NCI-H226 (cell line): ENCODE measurements around the gene REV3L.
"Not testable (repeated sequence)": the region's sequence is repeated elsewhere in the genome, so short reads cannot be mapped to it uniquely, and the experiment has no call there.

ENCODE experiments used
- DNase-seq: peaks from one replicate; pipeline ENCODE4 v3.0.0-alpha.2; 2015

Gene REV3L, protein sequence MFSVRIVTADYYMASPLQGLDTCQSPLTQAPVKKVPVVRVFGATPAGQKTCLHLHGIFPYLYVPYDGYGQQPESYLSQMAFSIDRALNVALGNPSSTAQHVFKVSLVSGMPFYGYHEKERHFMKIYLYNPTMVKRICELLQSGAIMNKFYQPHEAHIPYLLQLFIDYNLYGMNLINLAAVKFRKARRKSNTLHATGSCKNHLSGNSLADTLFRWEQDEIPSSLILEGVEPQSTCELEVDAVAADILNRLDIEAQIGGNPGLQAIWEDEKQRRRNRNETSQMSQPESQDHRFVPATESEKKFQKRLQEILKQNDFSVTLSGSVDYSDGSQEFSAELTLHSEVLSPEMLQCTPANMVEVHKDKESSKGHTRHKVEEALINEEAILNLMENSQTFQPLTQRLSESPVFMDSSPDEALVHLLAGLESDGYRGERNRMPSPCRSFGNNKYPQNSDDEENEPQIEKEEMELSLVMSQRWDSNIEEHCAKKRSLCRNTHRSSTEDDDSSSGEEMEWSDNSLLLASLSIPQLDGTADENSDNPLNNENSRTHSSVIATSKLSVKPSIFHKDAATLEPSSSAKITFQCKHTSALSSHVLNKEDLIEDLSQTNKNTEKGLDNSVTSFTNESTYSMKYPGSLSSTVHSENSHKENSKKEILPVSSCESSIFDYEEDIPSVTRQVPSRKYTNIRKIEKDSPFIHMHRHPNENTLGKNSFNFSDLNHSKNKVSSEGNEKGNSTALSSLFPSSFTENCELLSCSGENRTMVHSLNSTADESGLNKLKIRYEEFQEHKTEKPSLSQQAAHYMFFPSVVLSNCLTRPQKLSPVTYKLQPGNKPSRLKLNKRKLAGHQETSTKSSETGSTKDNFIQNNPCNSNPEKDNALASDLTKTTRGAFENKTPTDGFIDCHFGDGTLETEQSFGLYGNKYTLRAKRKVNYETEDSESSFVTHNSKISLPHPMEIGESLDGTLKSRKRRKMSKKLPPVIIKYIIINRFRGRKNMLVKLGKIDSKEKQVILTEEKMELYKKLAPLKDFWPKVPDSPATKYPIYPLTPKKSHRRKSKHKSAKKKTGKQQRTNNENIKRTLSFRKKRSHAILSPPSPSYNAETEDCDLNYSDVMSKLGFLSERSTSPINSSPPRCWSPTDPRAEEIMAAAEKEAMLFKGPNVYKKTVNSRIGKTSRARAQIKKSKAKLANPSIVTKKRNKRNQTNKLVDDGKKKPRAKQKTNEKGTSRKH (N-terminal part only)

DNA sequence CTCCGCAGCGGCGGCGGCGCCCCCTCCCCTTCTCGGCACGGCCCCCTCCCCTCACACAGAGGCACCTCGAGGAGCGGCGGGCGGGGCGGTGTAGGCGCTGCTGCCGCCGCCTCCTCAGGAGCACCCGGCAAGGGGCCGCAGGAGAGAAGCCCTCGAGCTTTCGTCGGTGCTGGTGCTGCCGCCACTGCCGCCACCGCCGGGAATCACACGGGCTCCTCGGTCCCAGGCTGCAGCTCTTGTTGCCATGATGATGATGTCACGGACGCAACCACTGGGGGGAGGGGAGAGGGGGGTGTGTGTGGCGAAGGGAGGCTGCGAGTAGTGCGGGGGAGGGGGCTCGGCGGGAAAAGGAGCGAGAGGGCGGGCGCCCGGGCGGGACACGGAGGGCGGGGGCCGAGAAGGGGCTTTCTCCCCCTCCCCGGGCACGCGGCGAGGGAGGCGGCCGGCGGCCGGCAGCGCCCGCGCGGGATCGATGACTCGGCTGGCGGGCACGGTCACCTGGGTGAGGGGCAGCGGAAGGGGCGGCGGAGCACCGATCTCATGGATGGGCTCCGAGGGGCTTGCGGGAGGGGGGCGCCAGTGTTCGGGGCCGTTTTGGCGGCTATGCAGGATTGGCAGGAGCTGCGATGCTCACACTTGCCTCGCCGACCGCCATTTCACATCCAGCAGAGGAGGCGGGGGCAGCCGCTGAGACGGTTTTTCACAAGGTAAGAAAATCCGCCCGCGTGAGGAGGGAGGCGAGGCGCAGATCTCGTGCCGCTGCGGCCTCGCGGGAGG, at the start of gene REV3L:
TSS of gene REV3L (minus strand) at position 260 of the 777 bp plus-strand sequence. CDS start 330 bp downstream, outside the sequence.
- peak; percentile 93 for DNase-seq

DNA sequence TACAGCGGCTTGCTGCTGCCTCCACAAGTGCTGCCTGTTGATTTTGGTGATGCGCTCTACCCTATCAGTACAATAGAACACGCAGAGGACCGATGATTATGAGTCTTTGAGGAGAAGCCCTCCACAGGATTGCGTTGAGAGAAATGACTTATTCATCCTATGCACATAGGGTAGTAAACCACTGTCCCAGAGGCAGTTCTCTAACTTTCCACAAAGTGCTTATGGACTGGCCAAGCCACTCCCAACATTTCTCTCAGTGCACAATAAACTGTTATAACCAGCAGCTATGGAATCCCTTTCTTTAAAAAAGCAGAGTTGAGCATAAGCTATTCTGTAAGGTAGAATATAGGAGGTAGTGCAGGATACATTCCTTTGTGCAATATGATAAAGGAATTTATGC, 48.2 kb upstream of the REV3L start:
- no peak for DNase-seq

DNA sequence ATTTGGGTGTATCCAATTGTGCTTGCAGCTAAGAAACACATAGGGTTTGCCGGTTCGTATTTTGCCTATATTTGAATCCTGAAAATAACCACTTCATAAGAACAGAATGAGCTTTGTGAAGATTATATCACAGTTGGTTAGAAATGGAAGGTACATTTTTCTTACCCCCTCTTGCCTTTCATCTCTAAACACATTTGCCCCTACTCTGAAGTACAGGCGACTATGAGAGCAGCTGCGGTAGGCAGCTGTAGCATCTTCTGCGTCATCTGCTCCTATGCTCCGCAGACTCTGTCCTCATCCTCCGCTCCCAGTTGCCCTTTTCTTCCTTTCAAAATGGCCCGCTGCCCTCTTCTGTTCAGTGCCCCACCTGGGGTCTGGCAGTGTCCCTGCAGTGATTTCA, 47.6 kb upstream of the REV3L start:
- no peak for DNase-seq

DNA sequence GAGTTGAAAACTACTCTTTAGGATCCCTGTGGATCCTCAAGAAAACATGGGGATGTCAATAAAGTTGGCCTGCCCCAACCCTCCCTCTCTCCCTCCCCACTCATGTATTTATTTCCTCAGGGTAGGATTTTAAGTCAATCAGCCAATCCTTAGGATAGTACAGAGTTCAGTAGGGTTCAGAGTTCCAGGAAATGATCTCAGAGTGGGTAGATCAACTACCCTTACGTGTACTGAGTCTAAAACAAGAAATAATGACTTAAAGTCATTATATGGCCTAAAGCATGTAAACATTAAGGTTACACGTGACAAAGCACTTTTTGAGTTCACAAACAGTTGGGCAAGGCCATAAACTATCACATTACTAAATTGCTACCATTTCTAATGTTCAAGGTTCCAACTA, 47.2 kb upstream of the REV3L start:
- DNase-seq: no peak

DNA sequence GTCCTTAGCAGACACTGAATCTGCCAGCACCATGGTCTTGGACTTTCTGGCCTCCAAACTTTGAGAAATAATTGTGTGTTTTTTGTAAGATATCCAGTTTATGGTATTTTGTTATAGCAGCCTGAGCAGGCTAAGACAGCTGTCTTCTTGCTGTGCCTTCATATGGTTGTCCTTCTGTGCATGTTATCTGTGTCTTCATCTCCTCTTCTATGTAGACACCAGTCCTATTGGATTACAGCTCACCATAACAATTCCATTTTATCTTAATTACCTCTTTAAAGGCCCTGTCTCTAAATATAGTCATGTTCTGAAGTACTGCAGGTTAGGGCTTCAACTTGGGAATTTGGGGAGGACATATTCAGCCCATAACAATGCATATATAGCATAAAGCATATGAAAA, 44.3 kb upstream of the REV3L start:
- DNase-seq: no peak

DNA sequence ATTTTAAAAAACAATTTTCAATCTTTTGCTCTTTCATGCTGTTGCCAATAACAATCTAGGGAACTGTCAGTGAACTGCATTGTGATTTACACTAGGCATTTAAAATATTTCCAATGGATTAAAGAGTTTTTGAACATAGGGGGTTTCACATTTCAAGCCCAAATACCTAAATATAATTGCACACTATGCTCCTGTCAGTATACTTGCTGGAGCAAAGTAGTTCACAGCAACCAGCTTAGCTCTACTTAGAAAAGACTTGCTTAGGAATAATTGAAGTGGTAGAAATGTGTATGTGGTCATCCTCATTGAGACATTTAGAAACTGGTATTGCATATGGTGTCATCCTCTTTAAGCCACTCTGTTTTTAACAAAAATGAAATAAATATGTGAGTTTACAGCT, 41.7 kb upstream of the REV3L start:
- DNase-seq: no peak

DNA sequence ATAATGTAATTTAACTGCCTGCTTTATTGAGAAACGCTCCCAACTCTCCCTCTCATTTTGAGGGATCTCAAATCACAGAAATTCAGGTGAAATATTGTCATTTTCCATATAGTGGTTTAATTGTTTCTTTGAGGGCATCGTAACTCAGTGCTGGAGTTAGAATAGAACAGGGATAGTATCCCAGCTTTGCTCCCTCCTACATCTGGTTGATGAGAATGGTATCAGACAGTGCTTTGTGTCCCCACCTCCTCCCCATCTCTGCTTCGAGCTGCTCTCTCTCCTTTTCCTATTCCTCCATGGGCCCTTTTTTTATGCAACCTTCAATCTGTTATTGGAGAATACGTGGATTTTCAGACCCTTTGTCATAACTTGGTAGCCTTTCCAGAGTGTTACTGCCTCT, 41.2 kb upstream of the REV3L start:
- no peak for DNase-seq

DNA sequence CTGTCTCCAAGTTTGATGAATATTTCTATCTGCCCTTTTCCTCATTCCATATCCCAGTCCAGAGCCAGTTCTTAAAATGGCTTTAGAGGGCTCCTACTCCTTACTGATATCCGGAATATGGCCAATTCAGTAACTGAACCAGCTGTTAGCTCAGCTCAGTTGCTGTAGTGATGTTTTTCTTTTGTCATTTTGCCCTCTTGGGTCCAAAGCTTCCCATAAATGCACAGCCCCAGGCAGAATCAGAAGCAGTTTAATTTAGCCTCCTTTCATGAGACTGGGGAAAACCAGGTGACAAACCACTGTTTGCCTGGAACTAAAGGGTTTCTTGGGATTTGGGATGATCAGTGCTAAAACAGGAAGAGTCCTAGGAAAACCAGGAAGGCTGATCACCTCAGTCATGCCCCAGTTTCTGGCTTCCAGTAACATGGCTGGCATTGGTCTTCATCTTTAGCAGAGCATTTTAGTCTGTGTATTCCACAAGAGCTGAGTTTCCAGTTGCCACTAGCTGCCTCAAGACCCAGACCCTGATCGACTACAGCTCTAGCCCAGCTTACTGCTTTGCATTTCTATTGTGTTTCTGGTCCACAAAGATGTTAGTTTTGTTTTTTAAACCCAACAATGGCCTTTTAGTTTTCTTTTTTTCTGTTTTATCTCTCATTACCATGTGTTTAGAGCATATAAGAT, 40.6 kb upstream of the REV3L start:
- DNase-seq: no peak

DNA sequence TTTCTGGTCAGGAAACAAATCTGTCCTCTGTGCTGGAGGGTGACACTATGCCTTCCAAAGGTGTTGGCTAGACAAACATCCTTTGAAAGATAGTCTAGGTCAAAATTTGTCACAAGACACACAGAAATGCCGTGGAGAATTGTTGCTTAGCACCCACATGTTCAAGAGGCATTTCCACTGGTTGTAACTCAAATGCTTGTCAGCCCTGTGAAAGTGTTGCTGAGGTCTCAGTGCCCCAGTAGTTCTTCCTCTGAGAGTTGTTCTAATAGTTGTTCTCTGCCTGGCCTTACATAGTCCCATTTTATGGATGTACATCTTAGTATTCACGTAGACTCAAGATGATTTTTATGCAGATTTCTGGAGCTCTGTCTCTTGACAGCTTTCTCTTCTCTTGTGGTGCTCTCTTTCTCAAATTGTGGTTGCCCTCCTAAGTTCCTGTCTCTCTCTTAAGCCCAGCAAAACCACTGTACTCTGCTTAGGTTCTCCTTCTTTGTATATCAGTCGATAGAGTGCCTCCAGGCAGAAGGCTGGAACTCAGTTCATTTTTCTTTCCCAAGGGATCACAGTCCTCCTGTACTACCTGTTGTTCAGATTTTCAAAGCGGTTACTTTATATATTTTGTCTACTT, 39.5 kb upstream of the REV3L start:
- DNase-seq: no peak

DNA sequence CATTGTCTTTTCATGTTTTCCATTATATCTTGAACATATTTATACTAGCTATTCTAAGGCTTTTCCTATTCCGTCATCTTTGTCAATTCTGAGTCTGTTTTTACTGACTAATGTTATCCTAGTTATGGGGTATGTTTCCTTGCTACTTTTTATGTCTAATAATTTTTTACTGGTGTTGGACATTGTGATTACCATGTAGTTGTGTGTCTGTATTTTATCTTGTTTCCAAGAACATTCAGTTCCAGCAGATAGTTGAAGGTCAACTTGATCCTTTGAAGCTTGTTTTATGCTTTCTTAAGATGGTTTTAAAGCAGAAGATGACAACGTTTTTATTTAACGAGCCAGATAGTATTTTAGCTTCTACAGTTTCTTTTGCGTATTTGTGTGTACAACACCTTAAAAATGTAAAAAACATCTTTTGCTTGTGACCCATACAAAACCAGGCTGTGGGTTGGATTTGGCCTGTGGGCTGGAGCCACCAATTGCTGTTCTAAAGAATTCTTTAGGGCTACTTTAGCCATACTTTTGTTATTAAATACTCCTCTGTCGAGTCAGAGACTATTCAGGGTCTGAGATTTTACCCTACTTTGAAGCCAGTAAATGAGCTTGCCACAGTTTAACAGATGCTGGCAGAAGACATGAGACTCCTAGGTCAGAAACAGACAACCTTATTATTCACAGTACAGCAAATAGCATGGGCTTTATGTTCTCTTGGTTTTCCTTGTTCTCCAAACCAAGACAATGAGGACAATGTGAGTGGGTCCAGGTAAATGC, 38.7 kb upstream of the REV3L start:
- DNase-seq: no peak

DNA sequence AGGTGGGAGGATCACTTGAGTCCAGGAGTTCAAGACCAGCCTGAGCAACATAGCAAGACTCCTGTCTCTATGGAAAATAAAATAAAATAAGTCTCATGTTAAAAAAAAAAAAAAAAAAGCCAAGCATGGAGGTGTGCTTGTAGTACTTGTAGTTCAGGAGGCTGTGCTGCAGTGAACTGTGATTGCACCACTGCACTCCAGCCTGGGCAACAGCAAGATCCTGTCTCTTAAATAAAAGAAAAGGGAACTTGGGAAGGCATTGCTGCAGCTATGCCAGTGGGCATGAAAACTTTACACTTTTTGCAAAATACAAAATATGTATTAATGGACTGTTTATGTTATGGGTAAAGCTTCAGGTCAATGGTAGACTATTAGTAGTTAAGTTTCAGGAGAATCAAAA, 37.5 kb upstream of the REV3L start:
- DNase-seq: no peak

DNA sequence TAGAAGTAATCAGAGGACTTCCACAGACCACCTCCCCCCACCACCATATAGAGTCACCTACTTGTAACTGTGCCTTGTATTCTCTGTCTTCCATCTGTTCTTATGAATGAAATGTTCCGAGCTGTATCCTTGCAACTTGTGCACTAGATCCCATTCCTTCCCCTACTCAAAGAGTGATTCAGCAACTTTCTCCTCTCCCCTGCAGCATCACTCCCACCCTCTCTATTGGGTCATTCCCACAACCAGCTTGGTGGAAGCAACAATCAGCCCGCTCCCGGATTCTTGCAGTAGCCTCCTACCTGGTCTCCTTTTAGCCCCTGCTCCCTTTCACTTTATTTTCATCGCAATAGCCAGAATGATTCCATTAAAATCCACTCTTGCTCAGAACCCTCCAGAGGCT, 34.9 kb upstream of the REV3L start:
- no peak for DNase-seq

DNA sequence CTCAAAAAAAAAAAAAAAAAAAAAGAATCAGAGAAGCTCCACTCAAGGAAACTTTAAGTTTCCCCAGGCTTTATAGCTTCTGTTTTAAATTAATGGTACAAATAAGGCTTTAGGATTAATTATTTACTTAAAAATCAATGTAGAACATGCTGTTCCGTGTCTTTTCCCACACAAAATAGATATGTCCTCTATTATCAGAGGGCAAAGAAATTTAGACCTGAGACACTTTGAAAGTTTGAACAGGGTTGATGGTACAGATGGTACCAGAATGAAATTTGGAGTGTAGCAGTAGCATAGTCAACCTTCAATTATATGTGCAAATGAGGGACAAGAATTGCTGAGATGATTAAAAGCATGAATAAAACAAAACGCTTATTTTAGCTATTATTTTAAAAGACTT, 32.2 kb upstream of the REV3L start:
- no peak for DNase-seq

DNA sequence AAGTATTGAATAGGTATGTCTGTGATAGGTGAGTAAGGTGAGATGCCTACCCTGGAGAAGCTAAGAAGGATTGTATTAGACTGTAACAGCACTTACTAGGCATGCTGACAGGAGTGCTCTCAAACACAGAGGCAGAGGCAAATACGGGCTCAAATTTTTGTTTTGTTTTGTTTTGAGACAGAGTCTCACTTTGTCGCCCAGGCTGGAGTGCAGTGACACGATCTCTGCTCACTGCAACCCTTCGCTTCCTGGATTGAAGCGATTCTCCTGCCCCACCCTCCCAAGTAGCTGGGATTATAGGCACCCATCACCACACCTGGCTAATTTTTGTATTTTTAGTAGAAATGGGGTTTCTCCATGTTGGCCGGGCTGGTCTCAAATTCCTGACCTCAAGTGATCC, 31.5 kb upstream of the REV3L start:
- not testable (repeated sequence) for DNase-seq

DNA sequence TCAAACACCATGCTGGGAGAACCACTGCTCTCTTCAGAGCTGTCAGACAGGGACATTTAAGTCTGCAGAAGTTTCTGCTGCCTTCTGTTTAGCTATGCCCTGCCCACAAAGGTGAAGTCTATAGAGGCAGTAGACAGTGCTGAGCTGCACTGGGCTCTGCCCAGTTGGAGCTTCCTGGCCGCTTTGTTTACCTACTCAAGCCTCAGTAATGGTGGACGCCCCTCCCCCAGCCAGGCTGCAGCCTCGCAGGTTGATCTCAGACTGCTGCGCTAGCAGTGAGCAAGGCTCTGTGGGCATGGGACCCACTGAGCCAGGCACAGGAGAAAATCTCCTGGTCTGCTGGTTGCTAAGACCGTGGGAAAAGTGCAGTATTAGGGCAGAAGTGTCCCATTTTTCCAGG, 24.2 kb upstream of the REV3L start:
- DNase-seq: not testable (repeated sequence)

DNA sequence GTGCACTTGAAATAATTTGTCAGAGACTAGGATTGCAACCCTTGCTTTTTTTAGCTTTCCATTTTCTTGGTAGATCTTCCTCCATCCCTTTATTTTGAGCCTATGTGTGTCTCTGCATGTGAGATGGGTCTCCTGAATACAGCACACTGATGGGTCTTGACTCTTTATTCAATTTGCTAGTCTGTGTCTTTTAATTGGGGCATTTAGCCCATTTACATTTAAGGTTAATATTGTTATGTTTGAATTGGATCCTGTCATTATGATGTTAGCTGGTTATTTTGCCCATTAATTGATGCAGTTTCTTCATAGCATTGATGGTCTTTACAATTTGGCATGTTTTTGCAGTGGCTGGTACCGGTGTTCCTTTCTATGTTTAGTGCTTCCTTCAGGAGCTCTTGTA, 22.5 kb upstream of the REV3L start:
- DNase-seq: not testable (repeated sequence)

DNA sequence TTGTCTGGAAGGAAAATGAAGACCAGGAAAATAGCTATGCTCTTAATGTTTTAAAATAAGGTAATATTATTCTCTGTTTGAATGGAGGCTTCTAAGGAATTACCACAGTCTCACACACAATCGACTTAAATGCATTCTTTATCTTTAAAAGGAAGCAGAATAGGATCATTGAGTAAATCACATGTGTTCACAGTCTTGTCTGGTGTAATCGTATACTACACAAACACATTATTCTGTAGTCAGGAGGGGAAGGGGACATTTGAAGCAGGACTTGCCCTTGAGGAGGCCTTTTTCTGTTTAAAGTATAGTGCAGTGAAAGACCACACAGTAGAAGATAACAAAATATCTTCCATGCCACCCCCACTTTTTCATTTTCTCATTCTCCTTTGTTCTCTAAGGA, 20.6 kb upstream of the REV3L start:
- no peak for DNase-seq

DNA sequence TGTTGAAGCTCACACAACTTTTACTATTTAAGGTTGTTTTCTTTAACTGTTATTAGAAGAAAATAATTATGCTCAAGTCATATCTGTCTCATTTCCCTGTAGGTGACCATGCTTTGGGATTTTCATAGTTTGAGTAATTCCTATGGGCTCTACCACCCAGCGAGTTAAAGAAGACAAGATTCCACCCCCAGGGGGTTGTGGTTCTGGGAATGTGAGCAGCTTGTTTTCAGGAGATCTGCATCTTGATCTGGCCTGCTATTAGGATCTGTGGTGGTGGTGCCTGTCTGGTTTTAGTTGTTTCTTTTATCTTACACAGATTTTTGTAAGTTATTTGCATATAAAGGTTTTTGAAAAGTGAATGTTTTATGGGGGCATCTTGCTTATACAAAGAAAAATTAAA, 20.2 kb upstream of the REV3L start:
- no peak for DNase-seq

DNA sequence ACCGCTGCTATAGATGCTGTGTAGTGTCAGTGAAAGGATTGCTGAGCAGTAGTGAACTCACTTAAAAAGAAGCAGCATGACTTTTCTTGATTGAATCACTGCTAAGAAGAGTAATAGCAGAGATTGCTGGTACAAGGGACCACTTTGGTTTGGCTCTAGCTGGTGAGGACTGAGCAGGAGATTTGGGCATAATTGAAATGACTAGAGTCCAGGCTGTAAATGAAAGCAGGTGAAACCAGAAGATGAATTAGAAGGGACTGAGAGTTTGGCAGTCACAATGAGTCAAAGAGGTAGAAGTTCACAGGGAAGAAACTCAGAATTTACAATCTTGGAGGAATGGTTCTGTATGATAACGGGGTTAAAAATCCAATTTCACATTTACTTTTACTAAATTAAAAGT, 19.1 kb upstream of the REV3L start:
- DNase-seq: no peak

DNA sequence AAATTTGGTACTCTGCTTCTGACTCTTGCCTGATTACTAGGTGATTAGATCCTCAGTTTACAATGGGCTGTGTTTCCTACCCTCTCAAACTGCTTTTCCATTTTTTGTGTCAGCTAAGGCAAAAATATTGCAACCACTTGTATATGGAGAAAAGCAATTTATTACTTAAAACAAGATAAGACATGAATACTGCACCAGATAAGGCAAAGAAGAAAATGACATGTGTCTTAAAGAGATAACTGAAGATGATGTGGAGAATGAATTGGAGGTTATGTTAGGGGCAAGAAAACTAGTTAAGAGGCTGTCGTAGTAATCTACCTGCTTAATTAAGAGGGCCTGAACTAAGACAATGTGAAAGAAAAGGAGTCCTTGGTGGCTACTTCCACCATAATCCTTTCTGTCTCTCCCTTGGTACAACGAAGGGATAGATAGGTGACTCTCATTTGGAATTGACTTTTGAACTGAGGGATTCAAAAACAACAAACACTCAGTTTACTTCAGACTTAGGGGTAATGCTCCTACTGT, 16.3 kb upstream of the REV3L start:
- DNase-seq: no peak
